Urinary bladder (tissue), 4 donors: ENCODE data around the gene LDLRAD4. TPM values are rescaled to one million over a fixed set of nuclear protein-coding genes. Genes with fewer than 3 reads are reported as not detected.

Experiments
- DNase-seq: peaks from one replicate; pipeline ENCODE4 v3.0.0-alpha.2; 2015; ENCODE audit errors: extremely low spot score
- H3K27ac ChIP-seq: one replicate; pipeline ENCODE4 v1.5.1; 2013; ENCODE audit warnings: low read depth, mild to moderate bottlenecking, moderate library complexity
- H3K36me3 ChIP-seq: one replicate; pipeline ENCODE4 v1.6.1; 2013; ENCODE audit warnings: mild to moderate bottlenecking, moderate library complexity; ENCODE audit not compliant: insufficient read depth
- H3K4me1 ChIP-seq: one replicate; pipeline ENCODE4 v1.6.1; 2013; ENCODE audit warnings: mild to moderate bottlenecking, moderate library complexity; ENCODE audit not compliant: insufficient read depth
- H3K4me3 ChIP-seq: one replicate; pipeline ENCODE4 v1.5.1; 2013; ENCODE audit warnings: low read depth, low read length
- WGBS: extraction: QIAGEN DNeasy Blood & Tissue Kit; methylation state at CpG from one replicate; pipeline ENCODE4 v1.1.7; 2013; 5-methylcytosine and 5-hydroxymethylcytosine counted together
- polyA plus RNA-seq: library from polyadenylated mRNA; stranded (reverse); fragments of 200-250 nt; gene quantifications from one replicate; pipeline ENCODE4 v1.2.3, GENCODE V29; 2013
- total RNA-seq: library from RNA; depleted of rRNA; stranded (reverse); fragments of >200 nt; gene quantifications from one replicate; pipeline ENCODE4 v1.2.3, GENCODE V29; 2014
- donor health status: healthy with polysubstance abuse.
- donor health status: healthy.

Gene LDLRAD4
- total and polyA plus RNA-seq, 2 donors = 13.8 to 52.3 TPM

DNA sequence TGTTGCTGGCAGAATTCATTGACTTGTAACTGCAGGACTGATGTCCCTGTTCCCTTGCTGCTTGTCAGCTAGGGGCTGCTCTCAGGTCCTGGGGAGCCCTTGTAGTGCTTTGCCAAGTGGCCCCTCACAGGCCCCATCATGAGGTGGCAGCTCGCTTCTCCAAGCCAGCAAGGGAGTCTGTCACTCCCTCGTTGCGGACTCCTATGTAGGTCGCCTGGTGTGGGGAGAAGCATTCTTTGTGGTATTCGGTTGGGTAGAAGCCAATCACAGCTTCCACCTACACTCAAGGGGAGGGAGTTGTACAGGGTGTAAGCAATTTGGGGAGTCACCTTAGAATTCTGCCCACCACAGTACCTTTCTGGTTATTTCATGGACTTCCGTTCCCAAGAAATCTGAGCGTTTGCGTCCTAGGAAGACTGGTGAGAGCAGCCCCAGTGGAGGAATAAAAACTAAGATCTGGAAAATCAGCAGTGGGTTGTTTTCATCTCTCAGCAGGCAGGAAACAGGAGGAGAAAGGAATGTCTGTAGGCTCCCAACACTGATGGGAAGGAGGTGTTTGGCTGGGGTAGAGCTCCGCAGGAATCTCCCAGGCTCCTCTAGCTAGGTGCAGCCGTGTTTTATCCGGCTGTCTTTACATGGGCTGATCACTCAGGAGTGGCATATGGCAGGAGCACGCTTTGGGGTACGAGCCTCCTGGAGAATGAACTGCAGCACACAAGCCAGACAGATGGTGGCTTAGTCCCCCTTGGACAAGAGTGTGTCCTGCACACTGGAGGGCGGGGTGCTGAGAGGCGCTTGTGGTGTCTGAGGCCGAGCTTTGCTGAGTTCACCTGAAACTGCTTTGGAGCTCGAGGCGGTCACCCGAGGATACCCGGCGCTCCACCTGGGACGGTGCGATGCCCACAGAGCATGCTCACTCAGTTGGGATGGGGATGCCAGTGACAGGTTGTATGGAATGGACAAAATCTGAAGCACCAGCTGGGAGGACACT lies 58.3 kb downstream of the LDLRAD4 start:
- no peaks in the 10 kb centered on the region for H3K36me3 ChIP-seq
- no peak overlapping the region for H3K27ac ChIP-seq
- no peaks in the 10 kb centered on the region for H3K4me1 ChIP-seq

DNA sequence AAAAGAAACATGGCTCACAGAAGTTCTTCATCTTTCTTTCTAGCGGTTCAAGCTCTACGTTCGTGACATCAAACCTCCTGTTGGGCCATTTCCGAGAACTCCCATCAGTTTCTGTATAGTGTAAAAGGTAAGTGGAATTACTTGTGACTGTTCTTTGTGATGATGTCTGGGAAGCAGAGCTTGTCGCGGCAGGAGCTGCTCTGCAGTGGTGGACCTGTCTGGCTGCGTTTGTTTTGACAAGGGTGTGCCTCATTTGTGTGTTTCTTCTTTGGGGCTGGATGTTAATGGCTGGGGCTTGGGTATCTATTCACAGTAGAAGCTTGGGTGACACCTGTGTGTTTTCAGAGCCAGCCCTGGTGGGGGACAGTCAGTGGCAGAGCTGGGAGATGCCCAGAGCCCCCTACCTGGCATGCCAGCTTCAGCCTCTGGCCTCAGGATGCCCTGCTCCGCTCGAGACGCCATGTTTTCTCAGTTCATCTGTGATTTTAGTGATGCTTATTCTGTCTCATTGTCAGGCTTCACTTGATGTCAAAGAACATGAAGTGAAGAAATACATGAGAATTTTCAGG lies 59.6 kb downstream of the LDLRAD4 start:
- Histone ChIP-seq H3K4me3 (no peak overlapping the region), H3K36me3 (no peaks in the 10 kb centered on the region), H3K4me1 (no peaks in the 10 kb centered on the region), H3K27ac (no peak overlapping the region)
- no peak for DNase-seq
- WGBS = 95% methylated on average over 10 of the region's 10 CpGs

More for the DNA sequence above, 58.3 kb downstream of the LDLRAD4 start:
- WGBS = 82% methylated on average over 23 of the region's 23 CpGs
- H3K4me3 ChIP-seq = no peak overlapping the region
- DNase-seq = no peak

DNA sequence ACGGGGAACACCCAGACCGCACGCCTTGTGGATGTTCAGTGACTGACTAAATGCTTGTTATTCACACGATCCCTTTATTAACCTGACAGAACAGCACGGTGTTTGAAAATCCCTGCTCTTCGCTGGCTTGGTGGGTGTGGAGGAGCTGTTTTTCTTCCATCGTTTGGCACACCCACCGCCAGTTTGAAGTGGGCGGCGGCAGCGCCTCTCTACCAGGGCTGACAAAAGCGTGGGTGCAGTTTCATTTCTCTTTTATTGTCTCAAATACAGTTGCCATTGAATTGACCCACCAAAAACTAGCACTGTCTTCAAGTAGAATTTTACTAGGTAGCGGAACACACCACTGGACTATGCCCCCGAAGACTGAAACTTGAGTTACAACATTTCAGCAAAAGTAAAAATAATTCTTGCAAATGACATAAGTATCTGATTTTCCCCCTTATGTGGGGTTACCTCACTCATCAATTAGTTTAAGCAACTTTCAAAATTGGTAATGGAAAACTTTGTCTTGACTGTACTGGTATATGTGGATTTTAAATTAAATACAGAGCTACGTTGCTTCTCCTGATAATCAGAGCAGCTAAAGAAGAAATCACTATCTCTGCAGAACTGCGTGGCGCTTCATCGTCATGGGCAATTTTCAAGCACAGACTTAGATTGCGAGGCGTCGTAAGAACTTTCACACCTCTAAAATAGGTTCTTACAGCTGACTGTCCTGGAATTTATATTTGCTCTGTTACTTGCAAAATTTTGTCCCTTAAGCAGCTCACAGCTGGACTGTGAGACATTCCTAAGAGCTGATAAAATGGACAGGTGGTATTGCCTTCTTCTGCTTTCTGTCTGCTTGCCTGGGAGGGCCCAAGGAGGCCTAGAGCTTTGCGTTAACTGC lies 60.9 kb downstream of the LDLRAD4 start:
- Histone ChIP-seq H3K36me3 (no peaks in the 10 kb centered on the region), H3K4me3 (no peak overlapping the region), H3K27ac (no peak overlapping the region), H3K4me1 (no peaks in the 10 kb centered on the region)
- 88% methylated on average over 22 of the region's 22 CpGs for WGBS
- no peak for DNase-seq

DNA sequence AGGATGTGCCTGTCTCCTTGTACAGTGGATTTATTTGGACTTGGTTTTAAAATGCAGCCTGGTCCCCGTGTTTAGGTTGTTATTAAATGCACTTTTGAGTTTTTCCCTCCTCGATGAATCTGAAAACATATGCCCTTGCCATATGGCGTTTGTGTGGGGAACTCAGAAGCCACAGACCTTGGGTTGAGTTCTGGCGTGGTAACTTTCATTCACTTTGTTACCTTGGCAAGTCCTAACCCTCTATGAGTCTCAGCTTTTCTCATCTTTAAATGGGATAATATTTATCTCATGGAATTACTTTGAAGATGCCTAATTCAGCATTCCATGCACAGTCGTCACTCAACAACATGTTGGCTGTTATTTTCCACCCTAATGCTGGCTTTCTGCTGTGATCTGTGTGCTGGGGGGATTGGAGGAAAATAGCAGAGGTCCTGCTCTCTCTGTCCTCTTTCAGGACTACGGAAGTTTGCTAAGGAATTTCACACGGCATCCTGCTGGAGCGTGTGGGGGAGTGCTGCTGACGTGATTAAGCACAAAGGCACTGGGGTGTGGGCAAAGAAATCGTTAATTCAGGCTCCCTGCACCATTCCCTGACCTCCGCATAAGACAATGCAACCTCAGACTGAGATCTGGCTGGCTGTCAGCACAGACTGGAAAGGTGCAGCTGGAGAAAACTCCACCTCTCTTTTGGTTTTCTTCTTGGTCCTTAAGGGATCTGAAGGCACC lies 61.7 kb downstream of the LDLRAD4 start:
- WGBS = 73% methylated on average over 11 of the region's 11 CpGs
- no peaks in the 10 kb centered on the region for H3K4me1 ChIP-seq
- H3K36me3 ChIP-seq = no peaks in the 10 kb centered on the region
- H3K27ac ChIP-seq = no peak overlapping the region
- no peak for DNase-seq
- H3K4me3 ChIP-seq = no peak overlapping the region

DNA sequence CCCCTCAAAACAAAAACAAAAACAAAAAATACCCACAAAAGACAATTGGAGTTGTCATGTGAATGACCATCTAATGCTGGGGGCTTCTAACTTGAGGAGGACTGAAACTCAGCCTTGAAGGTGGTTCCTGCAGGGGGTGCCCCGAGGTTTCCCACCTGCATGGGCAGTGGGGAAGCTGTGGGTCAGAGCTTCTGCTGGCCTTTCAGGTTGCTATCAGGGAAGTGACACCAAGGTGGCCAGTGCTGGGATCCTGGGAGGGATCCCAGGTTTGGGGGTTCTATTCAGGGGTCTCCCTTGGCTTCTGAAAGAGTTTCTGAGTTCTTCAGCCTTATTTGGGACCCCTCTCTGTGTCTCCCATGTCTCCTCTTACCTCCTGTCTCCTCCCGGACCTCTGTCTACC lies 62.8 kb downstream of the LDLRAD4 start:
- Histone ChIP-seq H3K27ac (no peak overlapping the region), H3K4me1 (no peaks in the 10 kb centered on the region)
- WGBS = 100% methylated on average over 2 of the region's 2 CpGs

DNA sequence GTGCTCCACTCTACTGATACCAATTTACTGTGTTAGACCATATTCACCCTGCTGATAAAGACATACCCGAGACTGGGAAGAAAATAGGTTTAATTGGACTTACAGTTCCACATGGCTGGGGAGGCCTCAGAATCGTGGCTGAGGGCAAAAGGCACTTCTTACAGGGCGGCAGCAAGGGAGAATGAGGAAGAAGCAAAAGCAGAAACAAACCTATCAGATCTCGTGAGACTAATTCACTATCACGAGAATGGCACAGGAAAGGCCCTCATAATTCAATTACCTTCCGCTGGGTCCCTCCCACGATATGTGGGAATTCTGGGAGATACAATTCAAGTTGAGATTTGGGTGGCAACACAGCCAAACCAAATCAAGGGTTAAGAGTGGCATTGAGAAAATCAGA lies 65.2 kb downstream of the LDLRAD4 start:
- no peak for DNase-seq
- WGBS = 83% methylated on average over 7 of the region's 7 CpGs
- Histone ChIP-seq H3K36me3 (no peaks in the 10 kb centered on the region), H3K4me3 (no peak overlapping the region), H3K4me1 (no peaks in the 10 kb centered on the region), H3K27ac (no peak overlapping the region)

More for the DNA sequence above, 62.8 kb downstream of the LDLRAD4 start:
- no peaks in the 10 kb centered on the region for H3K36me3 ChIP-seq
- no peak overlapping the region for H3K4me3 ChIP-seq
- no peak for DNase-seq

DNA sequence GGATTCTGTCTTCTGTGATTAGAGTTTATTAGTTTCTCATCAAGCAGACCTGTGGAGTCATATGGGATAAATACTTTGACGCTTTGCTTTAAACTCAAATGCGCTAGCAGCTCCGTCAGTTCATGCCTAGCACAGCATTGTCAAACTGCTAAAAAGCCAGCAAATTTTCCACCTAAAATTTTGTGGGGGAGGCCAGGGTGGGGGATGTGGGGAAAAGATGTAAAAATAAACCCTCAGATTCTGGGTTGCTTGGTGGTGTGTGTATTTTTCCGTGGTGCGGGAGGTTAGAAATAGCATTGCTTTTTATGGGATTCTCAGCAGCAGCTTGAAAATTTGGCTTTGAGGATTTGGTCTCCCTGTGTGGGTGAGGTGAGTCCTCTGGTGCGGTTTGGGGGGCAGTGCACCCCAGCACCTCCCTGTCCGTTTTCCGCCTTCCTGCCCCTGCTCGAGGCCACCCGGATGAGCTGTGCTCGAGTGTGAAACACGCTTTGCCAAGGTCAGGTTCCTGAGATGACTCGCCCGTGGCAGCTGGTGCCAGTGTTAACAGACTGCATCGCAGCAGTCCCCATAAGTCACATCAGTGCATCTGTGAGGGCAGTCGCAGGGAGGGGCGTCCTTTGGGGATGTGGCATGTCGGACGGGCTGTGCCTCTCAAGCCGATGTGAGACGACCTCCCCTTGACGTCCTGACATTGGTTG lies 65.9 kb downstream of the LDLRAD4 start:
- Histone ChIP-seq H3K27ac (no peak overlapping the region), H3K4me3 (no peak overlapping the region), H3K4me1 (no peaks in the 10 kb centered on the region), H3K36me3 (no peaks in the 10 kb centered on the region)
- no peak for DNase-seq
- 67% methylated on average over 22 of the region's 22 CpGs for WGBS

DNA sequence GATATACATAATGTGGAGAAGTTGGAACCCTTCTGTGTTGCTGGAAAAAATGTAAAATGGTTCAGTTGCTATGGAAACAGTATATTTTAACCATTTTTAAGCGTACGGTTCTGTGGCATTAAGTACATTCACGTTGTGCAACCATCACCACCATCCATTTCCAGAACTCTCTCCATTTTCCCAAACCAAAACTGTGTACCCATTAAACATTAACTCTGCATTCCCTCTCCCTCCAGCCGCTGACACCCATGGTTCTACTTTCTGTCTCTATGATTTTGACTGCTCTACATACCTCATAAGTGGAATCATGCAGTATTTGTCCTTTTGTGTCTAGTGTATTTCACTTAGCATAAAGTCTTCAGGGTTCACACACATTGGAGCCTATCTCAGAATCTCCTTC lies 67.3 kb downstream of the LDLRAD4 start:
- no peaks in the 10 kb centered on the region for H3K36me3 ChIP-seq
- no peak for DNase-seq
- H3K27ac ChIP-seq = no peak overlapping the region
- no peaks in the 10 kb centered on the region for H3K4me1 ChIP-seq
- 95% methylated on average over 4 of the region's 4 CpGs for WGBS
- H3K4me3 ChIP-seq = no peak overlapping the region

DNA sequence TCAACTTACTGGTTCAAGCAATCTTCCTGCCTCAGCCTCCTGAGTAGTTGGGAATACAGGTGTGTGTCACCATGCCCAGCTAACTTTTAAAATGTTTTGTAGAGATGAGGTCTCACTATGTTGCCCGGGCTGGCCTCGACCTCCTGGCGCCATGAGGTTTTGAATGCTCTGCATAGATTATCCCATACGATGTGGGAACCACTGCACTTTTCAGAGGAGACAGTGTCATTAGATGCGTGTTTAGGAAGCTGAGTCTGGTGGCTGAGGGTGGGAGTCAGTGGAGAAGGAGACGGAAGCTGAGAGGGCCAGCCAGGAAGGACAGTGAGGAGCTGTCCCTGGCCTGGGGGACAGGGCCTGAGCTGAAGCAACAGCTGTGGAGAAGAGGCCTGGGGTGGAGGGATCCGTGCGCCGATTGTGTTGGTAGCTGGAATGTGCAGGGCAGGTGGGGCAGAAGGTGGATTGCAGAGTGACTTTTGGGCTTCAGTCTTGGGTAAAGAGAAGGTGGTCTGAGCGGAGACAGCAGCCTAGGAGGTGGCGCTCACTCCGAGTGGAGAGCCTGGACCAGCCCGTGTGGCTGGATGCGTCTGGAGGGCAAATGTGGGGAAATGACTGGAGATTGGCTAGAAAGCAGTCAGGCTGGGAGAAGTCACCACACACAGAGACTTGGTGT lies 68.0 kb downstream of the LDLRAD4 start:
- no peaks in the 10 kb centered on the region for H3K4me1 ChIP-seq
- H3K4me3 ChIP-seq = no peak overlapping the region
- no peaks in the 10 kb centered on the region for H3K36me3 ChIP-seq
- H3K27ac ChIP-seq = no peak overlapping the region
- 97% methylated on average over 14 of the region's 14 CpGs for WGBS
- no peak for DNase-seq

DNA sequence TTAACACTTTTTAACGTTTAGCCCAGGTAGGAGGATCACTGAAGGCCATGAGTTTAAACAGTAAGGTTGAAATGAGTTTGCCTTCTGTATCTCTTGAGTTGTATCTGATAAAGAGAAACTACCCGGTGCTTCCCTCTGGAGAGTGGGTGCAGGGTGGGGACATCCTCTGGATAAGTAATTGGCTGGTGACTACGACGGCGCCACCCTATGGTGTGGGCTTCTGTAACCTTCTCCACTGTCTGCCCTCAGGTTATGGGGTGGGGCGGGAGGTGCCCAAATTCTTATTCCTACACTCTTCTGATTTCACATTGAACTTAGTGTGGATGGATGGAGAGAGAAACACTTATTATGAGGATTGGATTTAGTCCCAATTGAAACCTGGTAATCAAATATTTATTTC lies 68.8 kb downstream of the LDLRAD4 start:
- Histone ChIP-seq H3K36me3 (no peaks in the 10 kb centered on the region), H3K27ac (no peak overlapping the region), H3K4me3 (no peak overlapping the region), H3K4me1 (no peaks in the 10 kb centered on the region)
- 78% methylated on average over 6 of the region's 6 CpGs for WGBS
- no peak for DNase-seq

DNA sequence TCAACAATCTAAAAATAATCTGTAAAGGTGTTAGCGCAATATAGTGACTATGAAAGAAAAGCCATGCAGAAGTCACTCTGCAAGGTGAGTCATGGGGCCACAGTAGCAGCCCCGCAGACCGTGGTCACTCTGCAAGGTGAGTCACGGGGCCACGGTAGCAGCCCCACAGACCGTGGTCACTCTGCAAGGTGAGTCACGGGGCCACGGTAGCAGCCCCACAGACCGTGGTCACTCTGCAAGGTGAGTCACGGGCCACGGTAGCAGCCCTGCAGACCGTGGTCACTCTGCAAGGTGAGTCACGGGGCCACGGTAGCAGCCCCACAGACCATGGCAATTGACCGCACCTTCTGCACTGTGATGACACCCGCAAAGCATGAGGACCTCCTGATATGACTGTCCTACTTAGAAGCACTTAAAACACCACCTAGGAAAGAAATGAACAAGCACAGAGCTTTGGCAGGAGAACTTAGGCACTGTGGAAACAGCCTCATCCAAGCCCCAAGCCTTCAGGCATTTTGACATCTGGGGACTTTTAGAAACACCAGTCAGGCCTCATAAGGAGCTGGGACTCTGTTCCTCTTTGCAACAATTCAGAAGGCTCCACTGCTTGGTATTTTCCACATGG lies 70.1 kb downstream of the LDLRAD4 start:
- Histone ChIP-seq H3K4me3 (no peak overlapping the region), H3K36me3 (no peaks in the 10 kb centered on the region), H3K4me1 (no peaks in the 10 kb centered on the region), H3K27ac (no peak overlapping the region)
- DNase-seq = no peak
- 93% methylated on average over 16 of the region's 16 CpGs for WGBS
